Trophoblast cell (in vitro differentiated cells and primary cell): ENCODE data around the gene SLC25A27.

Experiments used
- DNase-seq, 2 donors: peaks; one replicate each; pipeline ENCODE4 v3.0.0-alpha.2; 2016
- H2AFZ ChIP-seq: 2 replicates; pipeline ENCODE4 v1.6.1; 2013; ENCODE audit warnings: low read length, moderate library complexity, mild to moderate bottlenecking; ENCODE audit not compliant: insufficient read depth, poor library complexity
- H2AK5ac ChIP-seq: 2 replicates; pipeline ENCODE4 v1.6.1; 2013; ENCODE audit warnings: mild to moderate bottlenecking, low read length
- H2BK120ac ChIP-seq: 2 replicates; pipeline ENCODE4 v1.6.1; 2013; ENCODE audit warnings: low read length, mild to moderate bottlenecking, moderate library complexity; ENCODE audit not compliant: insufficient read depth, poor library complexity
- H2BK12ac ChIP-seq: 2 replicates; pipeline ENCODE4 v1.6.1; 2013; ENCODE audit warnings: mild to moderate bottlenecking, low read length, moderate library complexity
- H2BK5ac ChIP-seq: 2 replicates; pipeline ENCODE4 v1.6.1; 2013; ENCODE audit warnings: low read length, low read depth, moderate library complexity, mild to moderate bottlenecking; ENCODE audit not compliant: poor library complexity
- H3K14ac ChIP-seq: 2 replicates; pipeline ENCODE4 v1.6.1; 2013; ENCODE audit warnings: mild to moderate bottlenecking, low read length
- H3K18ac ChIP-seq: 2 replicates; pipeline ENCODE4 v1.6.1; 2013; ENCODE audit warnings: mild to moderate bottlenecking, low read length
- H3K23ac ChIP-seq: 2 replicates; pipeline ENCODE4 v1.6.1; 2013; ENCODE audit warnings: low read length
- H3K27ac ChIP-seq: 2 replicates; pipeline ENCODE4 v1.5.1; 2013; ENCODE audit warnings: low read depth, mild to moderate bottlenecking, inconsistent platforms, low read length, moderate library complexity
- H3K27me3 ChIP-seq: 2 replicates; pipeline ENCODE4 v1.6.1; 2013; ENCODE audit warnings: inconsistent platforms, mild to moderate bottlenecking, low read length, moderate library complexity; ENCODE audit not compliant: insufficient read depth
- H3K36me3 ChIP-seq, 2 experiments: 1 replicate in 1 of 2; 2 replicates in 1 of 2; pipeline ENCODE4 v1.6.1; 2013; ENCODE audit warnings: low read length in 2 of 2, mild to moderate bottlenecking in 2 of 2, moderate library complexity in 1 of 2; ENCODE audit not compliant: insufficient read depth in 2 of 2, control insufficient read depth in 1 of 2
- H3K4ac ChIP-seq: 2 replicates; pipeline ENCODE4 v1.6.1; 2013; ENCODE audit warnings: low read depth, mild to moderate bottlenecking, low read length, moderate library complexity
- H3K4me1 ChIP-seq, 2 experiments: 1 replicate in 1 of 2; 2 replicates in 1 of 2; pipeline ENCODE4 v1.6.1; 2013; ENCODE audit warnings: low read length in 2 of 2, mild to moderate bottlenecking in 2 of 2, moderate library complexity in 1 of 2; ENCODE audit not compliant: insufficient read depth in 2 of 2, control insufficient read depth in 1 of 2
- H3K4me2 ChIP-seq: 2 replicates; pipeline ENCODE4 v1.6.1; 2013; ENCODE audit warnings: inconsistent platforms, mild to moderate bottlenecking, low read length, moderate library complexity
- H3K4me3 ChIP-seq: 2 replicates; pipeline ENCODE4 v1.5.1; 2013; ENCODE audit warnings: mild to moderate bottlenecking, low read depth, low read length, inconsistent platforms
- H3K79me1 ChIP-seq: one replicate; pipeline ENCODE4 v1.6.1; 2013; ENCODE audit warnings: low read length
- H3K79me2 ChIP-seq: 2 replicates; pipeline ENCODE4 v1.6.1; 2013; ENCODE audit warnings: low read length, mild to moderate bottlenecking; ENCODE audit not compliant: control insufficient read depth, insufficient read depth, poor library complexity
- H3K9ac ChIP-seq: 2 replicates; pipeline ENCODE4 v1.6.1; 2013; ENCODE audit warnings: mild to moderate bottlenecking, low read length
- H3K9me3 ChIP-seq: 2 replicates; pipeline ENCODE4 v1.6.1; 2013; ENCODE audit warnings: low read depth, mild to moderate bottlenecking, control low read depth, inconsistent platforms, low read length; ENCODE audit not compliant: insufficient read depth
- H4K12ac ChIP-seq: 2 replicates; pipeline ENCODE4 v1.6.1; 2013; ENCODE audit warnings: low read depth, mild to moderate bottlenecking, low read length, moderate library complexity
- H4K8ac ChIP-seq: 2 replicates; pipeline ENCODE4 v1.6.1; 2013; ENCODE audit warnings: low read depth, mild to moderate bottlenecking, low read length, moderate library complexity
- H4K91ac ChIP-seq: one replicate; pipeline ENCODE4 v1.6.1; 2013; ENCODE audit warnings: low read depth, mild to moderate bottlenecking, low read length, moderate library complexity
- WGBS: extraction: QIAGEN DNeasy Blood & Tissue Kit; methylation state at CpG from one replicate; pipeline ENCODE4 v1.1.7; 2013; ENCODE audit warnings: missing lambda C conversion rate; ENCODE audit not compliant: insufficient read length, insufficient coverage; ENCODE audit errors: extremely low coverage; 5-methylcytosine and 5-hydroxymethylcytosine counted together

The SLC25A27 gene

DNA sequence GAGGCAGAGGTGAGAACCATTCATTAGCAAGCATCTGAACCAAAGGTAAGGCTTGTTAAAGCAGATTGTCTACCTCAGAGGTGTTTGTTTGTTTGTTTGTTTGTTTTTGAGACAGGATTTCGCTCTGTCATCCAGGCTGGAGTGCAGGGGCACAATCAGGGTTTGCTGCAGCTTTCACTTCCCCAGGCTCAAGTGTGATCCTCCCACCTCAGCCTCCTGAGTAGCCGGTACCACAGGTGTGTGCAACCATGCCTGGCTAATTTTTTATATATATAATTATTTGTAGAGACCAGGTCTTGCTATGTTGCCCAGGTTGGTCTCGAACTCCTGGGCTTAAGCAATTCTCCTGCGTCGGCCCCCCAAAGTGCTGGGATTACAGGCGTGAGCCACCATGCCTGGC, 17.3 kb upstream of the SLC25A27 start:
- Histone ChIP-seq H3K4me1 (peaks cover 0 to 2% of the 10 kb centered on the region in 2 experiments), H2BK12ac (no peak overlapping the region), H2AK5ac (no peak overlapping the region), H3K4me2 (no peak overlapping the region), H3K14ac (no peak overlapping the region), H3K9ac (no peak overlapping the region), H4K12ac (no peak overlapping the region), H3K79me2 (no peaks in the 10 kb centered on the region), H3K4me3 (no peak overlapping the region), H3K27me3 (no peaks in the 10 kb centered on the region), H3K79me1 (no peaks in the 10 kb centered on the region), H2AFZ (no peak overlapping the region), H4K8ac (no peak overlapping the region), H3K4ac (no peak overlapping the region), H3K36me3 (no peaks in the 10 kb centered on the region), H3K23ac (no peak overlapping the region), H3K27ac (no peak overlapping the region), H3K9me3 (no peaks in the 10 kb centered on the region), H3K18ac (no peak overlapping the region), H2BK120ac (no peak overlapping the region), H2BK5ac (no peak overlapping the region), H4K91ac (no peak overlapping the region)
- no CpG with 5 or more reads among the region's 6 CpGs for WGBS
- DNase-seq = no peak

DNA sequence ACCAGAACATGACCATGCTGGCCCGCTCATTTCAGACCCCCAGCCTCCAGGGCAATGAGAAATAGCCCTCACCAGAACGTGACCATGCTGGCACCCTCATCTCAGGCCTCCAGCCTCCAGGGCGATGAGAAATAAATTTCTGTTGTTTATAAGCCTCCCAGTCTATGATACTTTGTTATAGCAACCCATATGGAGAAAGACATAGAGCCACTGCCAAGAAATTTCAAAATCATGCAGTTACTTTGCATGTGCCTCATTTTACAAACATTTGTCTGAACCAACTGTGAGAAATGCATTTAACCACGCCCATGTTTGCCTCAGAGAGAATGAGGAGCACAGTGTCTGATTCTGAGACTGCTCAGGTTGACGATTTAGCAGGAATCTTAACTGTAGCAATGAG, 15.6 kb upstream of the SLC25A27 start:
- Histone ChIP-seq H3K9ac (no peak overlapping the region), H3K79me1 (no peaks in the 10 kb centered on the region), H3K4me3 (no peak overlapping the region), H3K4me2 (no peak overlapping the region), H3K23ac (no peak overlapping the region), H2AK5ac (no peak overlapping the region), H3K18ac (no peak overlapping the region), H4K8ac (no peak overlapping the region), H3K36me3 (no peaks in the 10 kb centered on the region), H3K79me2 (no peaks in the 10 kb centered on the region), H3K27me3 (no peaks in the 10 kb centered on the region), H3K27ac (no peak overlapping the region), H4K91ac (no peak overlapping the region), H3K9me3 (no peaks in the 10 kb centered on the region), H2AFZ (no peak overlapping the region), H2BK12ac (no peak overlapping the region), H4K12ac (no peak overlapping the region), H2BK120ac (no peak overlapping the region), H3K14ac (no peak overlapping the region), H3K4me1 (peaks cover 0 to 2% of the 10 kb centered on the region in 2 experiments), H3K4ac (no peak overlapping the region), H2BK5ac (no peak overlapping the region)
- DNase-seq = peak; percentile 96 to 99
- no CpG with 5 or more reads among the region's 5 CpGs for WGBS

DNA sequence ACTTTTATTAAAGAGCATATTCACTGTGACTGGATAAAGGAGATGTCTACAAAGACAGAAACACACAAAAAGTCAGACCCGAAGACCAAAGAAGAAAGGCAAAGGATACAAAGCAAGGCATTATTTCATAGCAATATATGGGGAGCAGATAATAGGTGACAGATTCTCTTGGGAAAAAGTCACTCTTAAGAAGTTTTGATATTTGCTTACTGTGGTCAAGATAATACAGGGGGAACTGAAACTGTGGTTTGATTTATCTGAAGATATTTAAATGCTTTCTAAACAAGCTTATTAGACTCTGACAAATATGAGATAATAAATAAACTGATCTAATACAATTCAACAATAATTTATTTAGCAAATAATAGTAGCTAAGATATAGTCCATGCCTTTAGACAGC, 14.8 kb upstream of the SLC25A27 start:
- H3K9me3 ChIP-seq = no peaks in the 10 kb centered on the region
- no peak overlapping the region for H2BK5ac ChIP-seq
- H3K9ac ChIP-seq = no peak overlapping the region
- DNase-seq = no peak
- no peak overlapping the region for H4K8ac ChIP-seq
- peaks cover 0 to 2% of the 10 kb centered on the region in 2 experiments for H3K4me1 ChIP-seq
- WGBS = no CpG with 5 or more reads among the region's 1 CpG
- no peak overlapping the region for H3K14ac ChIP-seq
- H4K12ac ChIP-seq = no peak overlapping the region
- H3K4me3 ChIP-seq = no peak overlapping the region
- no peak overlapping the region for H3K4me2 ChIP-seq
- no peak overlapping the region for H2AFZ ChIP-seq
- no peaks in the 10 kb centered on the region for H3K36me3 ChIP-seq
- H3K4ac ChIP-seq = no peak overlapping the region
- no peak overlapping the region for H2BK12ac ChIP-seq
- no peak overlapping the region for H4K91ac ChIP-seq
- no peak overlapping the region for H3K23ac ChIP-seq
- H3K79me1 ChIP-seq = no peaks in the 10 kb centered on the region
- no peak overlapping the region for H2AK5ac ChIP-seq
- H3K79me2 ChIP-seq = no peaks in the 10 kb centered on the region
- no peak overlapping the region for H3K27ac ChIP-seq
- H3K18ac ChIP-seq = no peak overlapping the region
- H3K27me3 ChIP-seq = no peaks in the 10 kb centered on the region
- H2BK120ac ChIP-seq = no peak overlapping the region

DNA sequence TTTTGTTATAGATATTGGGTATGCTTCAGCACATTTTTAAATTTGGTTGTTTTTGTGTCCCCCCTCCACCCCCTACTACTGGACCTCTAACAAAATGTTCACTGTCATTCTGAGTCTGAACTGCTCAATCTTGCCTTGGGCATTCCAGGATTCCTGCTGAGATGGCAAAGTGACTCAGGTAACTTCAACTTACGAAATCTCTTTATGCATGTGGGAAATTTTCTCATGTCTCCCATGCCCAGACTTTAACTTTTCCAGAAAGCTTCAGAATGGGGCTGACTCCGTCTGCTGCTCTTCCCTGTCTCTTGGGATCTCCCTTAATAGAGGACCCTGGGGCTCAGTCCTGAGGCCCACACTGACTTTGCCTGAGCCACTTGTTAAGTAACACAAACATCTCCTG, 14.1 kb upstream of the SLC25A27 start:
- H4K91ac ChIP-seq = no peak overlapping the region
- no peak overlapping the region for H2BK120ac ChIP-seq
- peaks cover 0 to 2% of the 10 kb centered on the region in 2 experiments for H3K4me1 ChIP-seq
- H2BK12ac ChIP-seq = no peak overlapping the region
- H2AK5ac ChIP-seq = no peak overlapping the region
- H3K14ac ChIP-seq = no peak overlapping the region
- H3K4ac ChIP-seq = no peak overlapping the region
- no peak overlapping the region for H2AFZ ChIP-seq
- H2BK5ac ChIP-seq = no peak overlapping the region
- H3K9me3 ChIP-seq = no peaks in the 10 kb centered on the region
- H4K12ac ChIP-seq = no peak overlapping the region
- H3K18ac ChIP-seq = no peak overlapping the region
- no peak overlapping the region for H4K8ac ChIP-seq
- H3K36me3 ChIP-seq = no peaks in the 10 kb centered on the region
- DNase-seq = peak; percentile 84 to 95
- no peak overlapping the region for H3K4me3 ChIP-seq
- H3K4me2 ChIP-seq = peak overlapping the region; percentile 30
- no peaks in the 10 kb centered on the region for H3K79me1 ChIP-seq
- H3K9ac ChIP-seq = no peak overlapping the region
- H3K79me2 ChIP-seq = no peaks in the 10 kb centered on the region
- H3K27ac ChIP-seq = no peak overlapping the region
- WGBS = no CpG with 5 or more reads among the region's 2 CpGs
- no peak overlapping the region for H3K23ac ChIP-seq
- no peaks in the 10 kb centered on the region for H3K27me3 ChIP-seq
